Measurements from ENCODE around the gene NUDT4.

- TF ChIP-seq ATF3 (CRISPR knock-in tag; conservative IDR thresholded peaks at IDR 0.05) (no peak), HMGXB4 (CRISPR knock-in tag; IDR thresholded peaks at IDR 0.05) (no peak), NR3C1 (CRISPR knock-in tag; conservative IDR thresholded peaks at IDR 0.05; ENCODE audit: low read depth) (no peak), CTCF (IDR thresholded peaks at IDR 0.05) (no peak), CREM (CRISPR knock-in tag; IDR thresholded peaks at IDR 0.05) (no peak), ESRRA (CRISPR knock-in tag; IDR thresholded peaks at IDR 0.05; ENCODE audit: borderline replicate concordance) (no peak), NFATC4 (CRISPR knock-in tag; IDR thresholded peaks at IDR 0.05) (no peak), ZNF425 (CRISPR knock-in tag; conservative IDR thresholded peaks at IDR 0.05) (no peak), JUN (CRISPR knock-in tag; IDR thresholded peaks at IDR 0.05) (no peak), ETV6 (CRISPR knock-in tag; IDR thresholded peaks at IDR 0.05) (no peak), PRDM15 (CRISPR knock-in tag; IDR thresholded peaks at IDR 0.05) (no peak)
These were observed 21.5 kb upstream of the NUDT4 start for GRCh38 chr12:93356214-93356613.
